Activated T-helper 2 cell treated with anti-CD3 and anti-CD28 coated beads, Interferon-gamma antibody, Interleukin-2, Interleukin-4, amounts not matched to agents 10 μg/mL and 5 μg/mL and 100 μg/mL, durations not matched to agents 14 hours and 24 hours and 36 hours (primary cell): Measurements from ENCODE around the gene IL13RA2. TPM values are rescaled to one million over a fixed set of nuclear protein-coding genes. Genes with fewer than 3 reads are reported as not detected.

ENCODE experiments used
- DNase-seq: peaks from one replicate; pipeline ENCODE4 v3.0.0; 2021; ENCODE audit warnings: low spot score
- H3K27ac Mint-ChIP-seq: one replicate; pipeline ENCODE4 v1.8.0; 2021; ENCODE audit warnings: mixed read lengths
- H3K27me3 Mint-ChIP-seq: one replicate; pipeline ENCODE4 v1.8.0; 2021; ENCODE audit warnings: low read depth, mixed read lengths
- H3K36me3 Mint-ChIP-seq: one replicate; pipeline ENCODE4 v1.8.0; 2021; ENCODE audit warnings: low read depth, mixed read lengths
- H3K4me1 Mint-ChIP-seq: one replicate; pipeline ENCODE4 v1.8.0; 2021; ENCODE audit warnings: low read depth, mixed read lengths
- H3K4me3 Mint-ChIP-seq: one replicate; pipeline ENCODE4 v1.8.0; 2021; ENCODE audit warnings: low read depth, mild to moderate bottlenecking, moderate library complexity, mixed read lengths
- H3K9me3 Mint-ChIP-seq: one replicate; pipeline ENCODE4 v1.8.0; 2021; ENCODE audit warnings: mixed read lengths
- intact Hi-C: fragments of 100-400 bp; cut with micrococcal nuclease; formaldehyde crosslinking; loops from one replicate; pipeline ENCODE4 v1.15.1; 2023
- total RNA-seq: library from RNA; stranded (reverse); gene quantifications from 2 replicates; pipeline ENCODE4 v1.2.3, GENCODE V29; 2022

IL13RA2 gene
- total RNA-seq, 1 donor from 2014 or later: not detected

GRCh38 chrX:115029440-115029839 lies 12.0 kb upstream of the IL13RA2 start:
- Mint-ChIP-seq H3K9me3 (no peaks in the 10 kb centered on the region), H3K36me3 (no peaks in the 10 kb centered on the region), H3K4me3 (no peak overlapping the region), H3K27ac (no peak overlapping the region), H3K27me3 (no peaks in the 10 kb centered on the region), H3K4me1 (no peaks in the 10 kb centered on the region)
- intact Hi-C loops: no loop called here
- no peak for DNase-seq

- Mint-ChIP-seq H3K27ac (no peak overlapping the region), H3K9me3 (no peaks in the 10 kb centered on the region), H3K4me1 (no peaks in the 10 kb centered on the region), H3K4me3 (no peak overlapping the region), H3K36me3 (no peaks in the 10 kb centered on the region), H3K27me3 (no peaks in the 10 kb centered on the region)
- intact Hi-C loops: no loop called here
- no peak for DNase-seq
Measured at GRCh38 chrX:115023811-115024210, 6.4 kb upstream of the IL13RA2 start.

- no peaks in the 10 kb centered on the region for H3K36me3 Mint-ChIP-seq
- no peak overlapping the region for H3K4me3 Mint-ChIP-seq
- H3K27me3 Mint-ChIP-seq: no peaks in the 10 kb centered on the region
- intact Hi-C loops: no loop called here
- H3K9me3 Mint-ChIP-seq: no peaks in the 10 kb centered on the region
- H3K4me1 Mint-ChIP-seq: no peaks in the 10 kb centered on the region
- no peak for DNase-seq
- H3K27ac Mint-ChIP-seq: no peak overlapping the region
Measured at GRCh38 chrX:115023139-115023538, 5.7 kb upstream of the IL13RA2 start.

- H3K36me3 Mint-ChIP-seq: no peaks in the 10 kb centered on the region
Measured at GRCh38 chrX:115021121-115021520, 3.7 kb upstream of the IL13RA2 start.

GRCh38 chrX:115018944-115019343 lies 1.5 kb upstream of the IL13RA2 start:
- H3K4me3 Mint-ChIP-seq: no peak overlapping the region
- no peaks in the 10 kb centered on the region for H3K27me3 Mint-ChIP-seq
- no peaks in the 10 kb centered on the region for H3K36me3 Mint-ChIP-seq
- no peak for DNase-seq
- H3K27ac Mint-ChIP-seq: no peak overlapping the region
- H3K4me1 Mint-ChIP-seq: no peaks in the 10 kb centered on the region
- intact Hi-C loops: no loop called here
- H3K9me3 Mint-ChIP-seq: no peaks in the 10 kb centered on the region

More at GRCh38 chrX:115021121-115021520, 3.7 kb upstream of the IL13RA2 start:
- intact Hi-C loops: no loop called here
- Mint-ChIP-seq H3K27me3 (no peaks in the 10 kb centered on the region), H3K9me3 (no peaks in the 10 kb centered on the region), H3K27ac (no peak overlapping the region), H3K4me1 (no peaks in the 10 kb centered on the region), H3K4me3 (no peak overlapping the region)
- DNase-seq: no peak

GRCh38 chrX:115018040-115018647 lies 728 bp upstream of the IL13RA2 start:
- H3K4me3 Mint-ChIP-seq: no peak overlapping the region
- no peaks in the 10 kb centered on the region for H3K27me3 Mint-ChIP-seq
- no peak for DNase-seq
- intact Hi-C loops: no loop called here
- no peak overlapping the region for H3K27ac Mint-ChIP-seq
- no peaks in the 10 kb centered on the region for H3K36me3 Mint-ChIP-seq
- no peaks in the 10 kb centered on the region for H3K9me3 Mint-ChIP-seq
- H3K4me1 Mint-ChIP-seq: no peaks in the 10 kb centered on the region

- Mint-ChIP-seq H3K27me3 (no peaks in the 10 kb centered on the region), H3K9me3 (no peaks in the 10 kb centered on the region), H3K4me3 (no peak overlapping the region), H3K36me3 (no peaks in the 10 kb centered on the region), H3K27ac (no peak overlapping the region), H3K4me1 (no peaks in the 10 kb centered on the region)
- intact Hi-C loops: no loop called here
- no peak for DNase-seq
Measured at GRCh38 chrX:115013705-115014104, 3.7 kb downstream of the IL13RA2 start.

- Mint-ChIP-seq H3K27me3 (no peaks in the 10 kb centered on the region), H3K36me3 (no peaks in the 10 kb centered on the region), H3K4me1 (no peaks in the 10 kb centered on the region), H3K4me3 (no peak overlapping the region), H3K27ac (no peak overlapping the region), H3K9me3 (no peaks in the 10 kb centered on the region)
- intact Hi-C loops: no loop called here
- no peak for DNase-seq
Measured at GRCh38 chrX:115011428-115011827, 6.0 kb downstream of the IL13RA2 start.

- no peak for DNase-seq
- H3K27me3 Mint-ChIP-seq: no peaks in the 10 kb centered on the region
- no peaks in the 10 kb centered on the region for H3K4me1 Mint-ChIP-seq
- no peak overlapping the region for H3K4me3 Mint-ChIP-seq
- H3K27ac Mint-ChIP-seq: no peak overlapping the region
- H3K36me3 Mint-ChIP-seq: no peaks in the 10 kb centered on the region
- intact Hi-C loops: no loop called here
- H3K9me3 Mint-ChIP-seq: no peaks in the 10 kb centered on the region
Measured at GRCh38 chrX:114999906-115000305, 17.5 kb downstream of the IL13RA2 start.

- H3K36me3 Mint-ChIP-seq: no peaks in the 10 kb centered on the region
- DNase-seq: no peak
- H3K27me3 Mint-ChIP-seq: no peaks in the 10 kb centered on the region
- no peak overlapping the region for H3K4me3 Mint-ChIP-seq
- intact Hi-C loops: no loop called here
- H3K9me3 Mint-ChIP-seq: no peaks in the 10 kb centered on the region
- H3K4me1 Mint-ChIP-seq: no peaks in the 10 kb centered on the region
- no peak overlapping the region for H3K27ac Mint-ChIP-seq
Measured at GRCh38 chrX:114997779-114998178, 19.6 kb downstream of the IL13RA2 start.

- Mint-ChIP-seq H3K4me3 (no peak overlapping the region), H3K27ac (no peak overlapping the region), H3K36me3 (no peaks in the 10 kb centered on the region), H3K9me3 (no peaks in the 10 kb centered on the region), H3K4me1 (no peaks in the 10 kb centered on the region), H3K27me3 (no peaks in the 10 kb centered on the region)
- intact Hi-C loops: no loop called here
- DNase-seq: no peak
Measured at GRCh38 chrX:114985967-114986592, 31.3 kb downstream of the IL13RA2 start.

- no peak overlapping the region for H3K4me3 Mint-ChIP-seq
- DNase-seq: no peak
- no peaks in the 10 kb centered on the region for H3K4me1 Mint-ChIP-seq
- H3K9me3 Mint-ChIP-seq: no peaks in the 10 kb centered on the region
- H3K36me3 Mint-ChIP-seq: no peaks in the 10 kb centered on the region
- H3K27ac Mint-ChIP-seq: no peak overlapping the region
- intact Hi-C loops: no loop called here
- H3K27me3 Mint-ChIP-seq: no peaks in the 10 kb centered on the region
Measured at GRCh38 chrX:114976292-114976691, 41.1 kb downstream of the IL13RA2 start.

- Mint-ChIP-seq H3K27me3 (no peaks in the 10 kb centered on the region), H3K4me1 (no peaks in the 10 kb centered on the region), H3K36me3 (no peaks in the 10 kb centered on the region), H3K9me3 (no peaks in the 10 kb centered on the region), H3K4me3 (no peak overlapping the region), H3K27ac (no peak overlapping the region)
- intact Hi-C loops: no loop called here
- DNase-seq: no peak
Measured at GRCh38 chrX:114973013-114973412, 44.4 kb downstream of the IL13RA2 start.
